COR-L47 (cell line): ENCODE data around the gene PCNA.
A peak's percentile ranks its signal among the peaks of the same experiment; 100 is the strongest.
"Not testable (repeated sequence)": the region's sequence is repeated elsewhere in the genome, so short reads cannot be mapped to it uniquely, and the experiment has no call there.

Experiments used
- DNase-seq: peaks from one replicate; lab custom pipeline; 2025; lab: John Stamatoyannopoulos, UW

PCNA gene

DNA sequence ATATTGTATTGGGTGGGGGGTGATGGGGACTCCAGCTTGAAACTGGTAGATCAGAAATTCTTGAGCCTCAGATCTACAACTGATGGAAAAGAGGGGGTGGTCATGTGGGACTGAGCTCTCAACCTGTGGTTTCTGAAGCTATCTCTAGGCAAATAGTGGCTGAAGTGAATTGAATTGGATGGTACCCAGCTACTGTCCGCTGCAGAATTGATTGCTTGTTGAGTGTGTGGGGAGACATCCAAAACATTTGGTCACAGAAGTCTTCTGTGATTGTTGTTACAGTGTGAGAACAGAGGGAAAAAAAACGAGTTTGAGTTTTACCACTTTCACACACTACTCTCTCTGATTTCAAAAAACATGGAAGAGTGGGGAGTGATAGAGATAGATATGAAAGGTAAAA, 21.9 kb upstream of the PCNA start:
- no peak for DNase-seq

DNA sequence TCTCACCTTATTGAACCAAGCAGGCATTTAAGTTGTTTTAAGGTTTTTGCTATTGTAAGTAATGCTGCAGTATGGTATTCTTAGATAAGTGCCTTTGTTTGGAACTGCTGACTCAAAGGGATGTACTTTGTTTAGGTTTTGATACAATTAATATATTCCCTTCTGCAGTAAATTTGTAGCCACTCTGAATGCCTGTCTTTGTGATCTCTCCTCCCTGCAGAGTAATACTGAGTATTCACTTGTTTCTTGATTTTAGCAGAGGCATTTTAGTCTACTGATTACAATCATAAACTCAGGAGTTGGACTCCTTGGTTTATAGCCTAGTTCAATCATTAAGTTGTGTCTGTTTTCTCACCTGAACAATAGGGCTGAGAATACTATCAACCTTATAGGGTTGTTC, 20.4 kb upstream of the PCNA start:
- DNase-seq: no peak

DNA sequence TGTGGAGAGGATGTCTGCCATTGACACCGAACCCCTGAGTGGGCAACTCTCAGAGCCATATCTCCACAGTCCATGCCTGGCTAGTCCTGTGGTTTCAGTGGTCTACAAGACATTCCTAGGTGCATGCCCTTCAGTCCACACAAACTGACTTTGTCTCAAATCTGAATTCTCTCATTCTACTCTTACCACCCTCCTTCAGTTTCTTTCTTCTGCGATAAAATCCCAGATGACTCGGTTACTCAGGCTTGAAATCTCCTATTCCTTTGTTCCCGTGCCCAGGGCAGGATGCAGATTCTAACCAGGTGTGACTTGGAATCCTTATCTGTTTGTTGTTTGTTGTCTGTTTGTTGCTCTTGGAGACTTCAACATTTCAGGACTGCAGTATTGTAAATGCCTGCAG, 16.3 kb upstream of the PCNA start:
- DNase-seq: no peak

DNA sequence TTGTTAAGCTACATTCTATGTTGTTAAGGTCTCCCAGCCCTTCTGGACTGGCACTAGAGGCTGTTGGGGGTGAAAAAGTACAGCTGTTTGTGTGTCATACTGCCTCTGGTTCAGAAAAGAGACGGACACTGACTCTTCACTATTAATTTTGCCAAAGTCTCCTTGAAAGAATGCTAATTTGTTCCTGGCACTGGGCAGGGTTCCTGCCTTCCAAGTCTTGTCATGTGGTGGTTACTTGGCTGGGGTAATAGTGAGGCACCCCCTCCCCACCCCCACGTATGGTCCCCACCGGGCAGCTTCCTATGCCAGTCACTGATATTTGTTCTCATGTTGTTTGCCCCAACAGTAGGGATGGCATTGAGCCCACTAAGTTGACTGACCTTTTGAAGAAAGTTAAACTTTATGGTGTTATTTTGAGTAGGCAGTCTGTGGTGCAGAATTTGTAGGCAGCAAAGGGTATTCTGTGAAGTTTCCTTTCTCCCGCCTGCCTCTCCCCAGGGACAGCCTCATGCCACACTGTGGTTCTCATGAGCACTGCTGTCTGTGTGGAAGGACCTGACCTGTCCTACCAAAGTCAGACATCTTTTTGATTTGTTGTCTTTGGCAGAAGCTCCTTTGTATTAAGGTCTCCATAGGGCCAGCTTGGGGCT, 15.7 kb upstream of the PCNA start:
- DNase-seq: no peak

DNA sequence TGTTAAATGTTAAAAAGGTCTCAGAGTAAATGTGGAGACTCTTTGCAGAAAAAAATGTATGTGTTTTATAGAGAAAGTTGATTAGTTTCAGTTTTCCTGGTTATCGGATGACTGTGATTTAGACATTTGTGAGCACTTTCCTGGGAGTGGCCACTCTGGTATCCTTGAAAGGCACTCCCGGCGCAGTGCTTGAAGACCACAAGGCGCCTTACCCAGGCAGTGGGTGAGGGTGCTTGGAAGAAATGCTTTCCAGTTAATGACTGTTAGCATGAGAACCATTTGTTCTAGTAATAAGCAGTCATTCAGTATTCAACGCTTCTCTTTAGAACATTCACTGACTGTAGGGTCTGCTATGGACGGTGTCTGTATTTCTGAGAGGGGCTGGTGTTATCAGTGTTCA, 14.2 kb upstream of the PCNA start:
- no peak for DNase-seq

DNA sequence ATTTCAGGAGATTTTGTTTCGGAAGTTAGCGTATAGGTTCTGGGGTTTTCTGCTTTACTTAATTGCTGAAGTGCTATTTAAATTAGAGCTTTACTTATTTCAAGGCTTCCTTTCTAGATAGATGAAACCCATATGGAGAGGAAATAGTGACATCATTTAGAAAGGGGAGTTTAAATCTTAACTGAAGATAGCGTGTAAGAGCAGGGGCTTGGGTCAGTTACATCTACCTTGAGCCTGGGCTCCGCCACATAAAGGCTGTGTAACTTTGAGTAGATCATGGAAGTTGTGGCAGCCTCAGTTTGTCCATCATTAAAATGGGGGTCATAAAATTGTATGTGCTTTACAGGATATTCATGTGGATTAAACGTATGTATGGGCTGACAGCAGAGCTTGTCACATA, 11.7 kb upstream of the PCNA start:
- no peak for DNase-seq

DNA sequence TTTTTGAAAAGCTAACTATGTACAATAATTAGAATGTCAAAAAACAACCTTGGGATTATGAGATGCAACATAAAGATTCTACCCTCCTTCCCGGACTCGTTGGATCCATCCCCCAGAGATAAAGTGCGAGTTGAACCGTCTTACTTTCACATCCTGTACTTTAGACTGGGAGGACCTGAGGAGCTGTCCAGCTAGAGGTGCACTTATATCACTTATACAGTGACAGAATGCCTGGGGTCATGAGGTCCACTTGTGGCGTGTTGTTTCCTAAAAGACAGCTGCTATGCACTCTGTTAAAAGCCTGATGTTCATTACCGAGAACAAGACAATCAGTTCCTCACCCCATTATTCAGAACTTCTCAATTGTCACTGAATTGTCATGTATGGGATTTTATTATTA, 9.1 kb upstream of the PCNA start:
- no peak for DNase-seq

DNA sequence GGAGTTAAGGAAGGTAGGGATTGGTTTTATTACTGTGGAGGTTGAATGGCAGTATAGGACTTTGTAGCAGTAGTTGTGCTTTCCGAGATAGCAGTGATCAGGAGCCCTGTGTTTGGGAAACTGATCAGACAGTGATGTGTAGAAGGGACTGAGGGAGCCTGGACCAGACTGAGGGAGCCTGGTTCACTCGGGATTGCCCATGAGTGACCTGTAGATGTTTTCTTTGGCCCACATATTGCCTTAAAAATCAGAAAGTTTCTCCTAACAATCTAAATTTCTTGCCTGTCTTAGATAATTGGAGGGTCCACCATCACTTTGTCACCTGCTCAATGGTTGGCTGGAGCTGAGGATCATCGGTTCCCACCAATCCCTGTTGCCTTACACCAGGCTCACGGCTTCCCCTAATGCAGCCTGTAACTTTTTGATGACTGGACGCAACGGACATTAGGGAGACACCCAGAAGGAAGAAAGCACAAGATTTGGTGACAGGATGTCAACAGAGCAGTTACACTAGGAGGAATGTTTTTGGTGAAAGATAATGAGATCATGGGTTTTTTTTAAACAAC, 8.2 kb upstream of the PCNA start:
- no peak for DNase-seq

DNA sequence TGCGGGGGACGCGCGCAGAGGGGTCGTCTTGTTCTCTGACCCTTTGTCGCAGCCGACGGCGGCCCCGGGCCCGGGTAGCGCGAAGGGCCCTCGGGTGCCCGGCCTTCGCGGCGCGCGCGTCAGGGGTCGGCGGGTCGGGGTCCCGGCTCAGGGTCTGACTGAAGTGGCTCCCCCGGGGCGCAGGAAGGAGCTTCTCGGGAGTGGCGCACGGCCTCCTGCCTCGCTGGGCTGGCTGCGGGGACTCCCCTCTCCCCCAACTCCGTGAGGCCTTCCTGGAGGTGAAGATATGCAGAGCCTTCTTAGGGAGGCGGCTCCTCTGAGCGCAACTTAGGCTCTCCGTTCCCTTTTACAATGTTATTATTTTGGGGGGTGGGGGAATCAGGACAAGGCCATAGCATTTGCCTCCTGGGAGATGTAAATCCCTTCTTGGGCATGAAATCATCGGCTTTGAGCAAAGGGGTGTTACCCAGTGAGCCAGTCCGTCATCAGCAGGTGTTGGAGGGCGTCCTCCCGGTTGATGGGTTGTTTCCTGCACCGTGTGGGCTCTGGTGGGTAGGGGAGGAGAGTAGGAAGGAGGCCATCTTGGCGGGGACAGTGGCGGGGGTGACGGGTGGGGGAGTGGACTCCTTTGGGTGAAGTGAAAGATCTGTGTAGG, 7.6 kb upstream of the PCNA start:
- peak; percentile 59 for DNase-seq

DNA sequence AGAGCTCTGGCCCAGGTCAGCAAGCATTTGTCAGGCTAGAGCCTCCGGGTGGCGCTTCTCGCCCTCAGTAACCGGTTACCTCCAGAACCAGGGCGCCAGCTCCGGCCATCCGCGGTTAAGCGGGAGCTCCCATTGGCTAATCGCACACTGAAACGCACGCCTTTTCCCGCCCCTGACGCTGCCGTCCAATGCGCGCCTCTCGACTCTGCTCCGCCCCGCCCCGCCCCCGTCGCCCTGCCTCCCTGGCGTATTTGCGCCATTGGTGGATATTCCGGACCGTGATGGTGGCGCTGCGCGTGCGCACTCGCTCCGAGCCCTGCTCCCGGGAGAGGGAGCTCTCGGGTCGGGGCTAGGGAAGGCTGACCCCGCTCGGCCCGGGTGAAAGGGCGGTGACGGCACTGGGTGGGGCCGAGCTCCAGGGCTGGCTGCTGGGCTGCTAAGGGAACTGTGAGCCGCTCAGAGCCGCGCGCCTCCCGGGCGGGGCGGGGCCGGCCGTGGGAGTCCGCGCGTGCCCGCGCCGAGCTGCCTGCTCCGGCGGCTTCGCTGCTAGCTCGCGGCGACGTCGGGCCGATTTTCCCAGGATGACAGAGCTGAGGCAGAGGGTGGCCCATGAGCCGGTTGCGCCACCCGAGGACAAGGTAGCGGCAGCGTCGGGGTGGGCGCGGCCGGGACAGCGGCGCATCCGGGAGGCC, 6.9 kb upstream of the PCNA start, which contains the start of gene CDS2:
TSS of gene CDS2 (plus strand) at position 497 of the 692 bp plus-strand sequence. CDS start at position 582, 85 bp downstream.
- DNase-seq: peak; percentile 99

DNA sequence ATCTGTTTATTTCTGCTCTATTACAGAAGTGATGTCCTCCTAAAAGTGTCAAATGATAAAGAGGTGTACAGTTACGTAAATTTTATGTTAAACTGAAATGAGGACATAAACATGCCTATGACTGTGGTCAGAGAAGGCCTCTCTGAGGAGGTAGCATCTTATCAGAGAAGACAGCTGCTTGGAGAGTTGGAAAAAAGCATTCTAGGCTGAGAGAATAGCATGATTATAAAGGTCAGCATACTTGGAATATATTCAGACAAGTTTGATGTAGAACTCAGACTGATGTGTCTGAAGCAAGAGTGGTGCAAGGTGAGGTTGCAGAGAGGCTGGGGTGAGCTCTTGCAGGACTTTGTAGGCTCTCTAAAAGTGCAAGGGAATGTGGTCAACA, 3.1 kb upstream of the PCNA start:
- DNase-seq: no peak

DNA sequence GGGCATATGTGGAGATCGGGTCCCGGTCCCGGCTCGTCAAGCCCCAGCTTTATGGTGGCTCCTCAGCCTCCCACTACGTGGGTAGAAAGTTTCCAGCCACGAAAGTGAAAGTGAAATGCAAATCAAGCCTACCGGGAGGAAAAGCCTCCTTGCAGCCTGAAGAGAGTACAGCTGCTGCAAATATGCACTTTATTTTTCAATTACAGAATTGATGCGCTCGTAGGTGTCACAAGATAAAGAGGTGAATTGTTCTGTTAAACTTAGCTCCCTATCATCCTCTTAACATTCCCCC, 373 bp upstream of the PCNA start:
- no peak for DNase-seq

DNA sequence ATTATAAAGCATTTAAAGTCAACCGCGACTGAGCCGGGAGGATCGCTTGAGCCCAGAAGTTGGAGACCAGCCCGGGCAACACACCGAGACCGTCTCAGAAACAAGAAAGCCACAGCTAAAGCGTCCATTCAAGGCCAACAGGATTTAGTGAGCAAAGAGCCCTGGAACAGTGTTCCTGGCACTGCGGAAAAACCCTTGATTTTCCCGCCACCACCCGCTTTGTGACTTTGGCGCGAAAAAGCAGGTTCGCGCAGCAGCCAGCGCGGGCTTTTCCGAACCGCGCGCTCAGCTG, 669 bp downstream of the PCNA start:
- DNase-seq: no peak

DNA sequence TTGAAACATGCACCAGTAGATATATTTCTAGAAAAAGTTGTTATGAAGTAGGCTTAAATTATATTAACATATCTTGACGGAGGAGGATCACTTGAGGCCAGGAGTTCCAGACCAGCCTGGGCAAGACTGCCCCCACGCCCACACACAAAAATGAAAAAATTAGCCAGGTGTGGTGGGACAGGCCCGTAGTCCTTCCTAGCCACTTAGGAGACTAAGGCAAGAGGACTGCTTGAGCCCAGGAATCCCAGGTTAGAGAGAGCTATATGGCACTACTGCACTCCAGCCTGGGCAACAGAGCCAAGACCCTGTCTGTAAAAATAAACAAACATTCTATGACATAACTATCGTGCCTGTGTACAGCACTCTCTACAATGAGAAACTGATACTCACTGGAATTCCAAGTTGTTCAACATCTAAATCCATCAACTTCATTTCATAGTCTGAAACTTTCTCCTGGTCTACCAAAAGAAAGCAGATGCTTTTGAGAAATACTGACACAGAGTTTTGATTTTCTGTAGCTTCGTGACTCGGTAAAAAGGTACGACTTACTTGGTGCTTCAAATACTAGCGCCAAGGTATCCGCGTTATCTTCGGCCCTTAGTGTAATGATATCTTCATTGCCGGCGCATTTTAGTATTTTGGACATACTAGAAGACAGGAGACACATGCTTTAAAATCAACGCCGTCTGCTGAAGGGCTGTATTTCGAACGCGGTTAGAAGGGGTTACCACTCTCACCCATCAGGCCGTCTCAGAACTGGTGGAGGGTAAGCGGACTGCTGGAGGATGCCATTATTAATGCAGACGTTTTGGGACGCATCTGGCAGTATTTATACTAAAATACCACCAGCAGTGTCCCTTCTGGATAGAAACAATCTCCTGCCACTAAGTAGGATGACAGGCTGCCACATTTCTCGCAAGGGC, 1.3 kb downstream of the PCNA start:
- DNase-seq: no peak

DNA sequence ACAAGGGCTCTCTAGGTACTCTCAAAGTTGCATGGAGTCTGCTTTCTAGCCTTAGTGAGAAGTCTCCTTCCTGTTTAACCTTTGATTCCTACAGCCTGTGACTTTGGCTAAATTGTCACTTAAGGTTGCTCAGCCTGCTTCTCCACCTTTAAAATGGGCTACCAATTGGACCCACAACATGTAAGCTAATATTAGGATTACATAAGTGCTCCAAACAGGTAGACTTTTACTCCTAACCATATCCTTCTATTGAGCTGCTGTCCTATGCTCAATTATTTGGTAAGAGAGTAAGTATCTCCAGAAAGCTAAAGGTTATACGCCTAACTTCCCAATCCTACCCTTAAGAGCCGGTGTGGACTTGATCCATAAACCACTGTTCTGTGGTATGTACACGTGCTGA, 2.9 kb downstream of the PCNA start:
- DNase-seq: no peak

DNA sequence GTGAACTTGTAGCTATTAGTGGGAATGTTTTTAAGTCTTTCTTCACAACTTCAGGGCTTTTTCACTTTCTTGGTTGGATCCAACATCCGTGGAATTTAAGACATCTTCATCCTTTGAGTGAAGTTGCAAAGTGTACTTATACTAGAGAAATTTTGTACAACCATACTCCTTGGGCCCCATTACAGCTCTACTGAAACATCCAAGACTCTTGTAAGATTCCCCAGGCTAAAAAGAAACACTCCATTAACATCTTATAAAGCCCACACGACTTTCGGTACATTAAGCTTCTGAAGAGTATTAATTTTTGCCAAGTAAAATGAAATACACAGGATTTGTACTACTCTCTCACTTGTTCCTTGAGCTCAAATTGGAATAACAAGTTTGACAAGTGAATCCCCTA, 5.4 kb downstream of the PCNA start:
- DNase-seq: no peak

DNA sequence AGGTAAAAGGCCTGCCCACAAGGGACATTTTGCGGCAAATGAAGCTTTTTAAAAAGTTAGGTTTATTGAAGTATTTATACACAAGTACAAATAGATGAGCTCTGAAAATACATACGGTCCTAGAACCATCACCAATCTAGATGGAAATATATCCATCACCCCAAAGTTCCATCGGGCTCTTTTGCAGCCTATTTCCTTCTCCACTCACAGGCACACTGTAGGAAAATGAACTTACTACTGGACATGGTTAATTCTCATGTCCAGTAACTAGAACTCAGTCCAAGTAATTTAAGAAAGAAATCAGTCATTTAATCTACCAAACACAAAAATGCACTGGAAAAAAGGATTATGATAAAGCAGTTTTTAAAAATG, 6.2 kb downstream of the PCNA start:
- no peak for DNase-seq

DNA sequence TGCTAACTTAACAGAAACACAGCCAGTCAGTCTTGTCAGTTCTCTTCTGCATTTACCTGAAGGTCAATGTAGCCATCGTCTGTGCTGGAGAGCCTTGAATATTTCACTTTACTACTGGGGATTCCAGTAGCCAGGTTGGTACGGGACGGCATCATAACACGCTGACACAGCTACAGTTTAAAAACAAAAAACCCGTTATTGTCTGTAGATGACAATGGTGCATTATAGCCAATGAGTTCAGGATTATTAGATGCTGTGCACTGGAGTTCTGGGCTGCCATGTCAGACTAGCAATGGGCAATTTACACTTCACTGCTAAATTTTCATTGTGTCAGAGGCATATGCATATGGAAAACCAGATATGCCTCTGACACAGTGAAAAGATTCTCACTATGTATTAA, 10.5 kb downstream of the PCNA start:
- no peak for DNase-seq

DNA sequence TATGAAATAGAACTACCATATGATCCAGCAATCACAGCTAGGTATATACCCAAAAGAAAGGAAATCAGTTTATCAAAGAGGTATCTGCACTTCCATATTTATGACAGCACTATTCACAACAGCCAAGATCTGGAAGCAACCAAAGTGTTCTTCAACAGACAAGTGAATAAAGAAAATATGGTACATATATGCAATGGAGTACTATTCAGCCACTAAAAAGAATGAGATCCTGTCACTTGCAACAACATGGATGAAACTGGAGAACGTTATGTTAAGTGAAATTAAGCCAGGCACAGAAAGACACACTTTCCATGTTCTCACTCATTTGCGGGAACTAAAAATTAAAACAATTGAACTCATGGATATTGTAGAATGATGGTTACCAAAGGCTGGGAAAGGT, 15.3 kb downstream of the PCNA start:
- no peak for DNase-seq

DNA sequence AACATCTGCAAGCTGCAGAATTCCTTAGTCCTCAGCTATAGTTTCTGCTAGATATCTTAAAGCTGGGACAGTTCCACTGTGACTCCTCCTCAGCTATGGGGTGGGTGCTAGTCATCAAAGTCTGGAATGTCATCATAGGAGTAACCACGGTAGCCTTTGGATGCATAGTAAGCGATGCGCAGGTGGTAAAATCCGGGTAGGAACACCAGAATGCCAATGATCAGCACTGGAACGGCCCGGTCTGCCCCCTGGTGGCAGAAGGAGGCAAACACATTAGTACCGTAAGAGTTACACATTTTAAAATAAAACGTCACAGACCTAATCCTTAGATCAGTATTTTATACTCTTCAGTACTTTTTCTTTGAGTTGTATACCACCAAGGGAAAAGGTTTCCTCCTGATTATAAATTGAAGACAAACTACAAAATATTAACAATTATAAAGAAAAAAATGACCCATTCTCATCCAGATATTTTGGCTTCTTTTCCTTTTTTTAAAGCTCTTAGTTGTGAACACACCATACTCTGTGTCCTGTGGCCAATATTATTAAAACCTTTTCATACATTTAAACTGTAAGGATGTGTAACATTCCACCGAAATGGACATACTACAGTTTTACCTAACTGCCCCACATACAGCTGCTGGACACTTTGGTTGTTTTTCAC, 18.9 kb downstream of the PCNA start:
- DNase-seq: peak; percentile 32

DNA sequence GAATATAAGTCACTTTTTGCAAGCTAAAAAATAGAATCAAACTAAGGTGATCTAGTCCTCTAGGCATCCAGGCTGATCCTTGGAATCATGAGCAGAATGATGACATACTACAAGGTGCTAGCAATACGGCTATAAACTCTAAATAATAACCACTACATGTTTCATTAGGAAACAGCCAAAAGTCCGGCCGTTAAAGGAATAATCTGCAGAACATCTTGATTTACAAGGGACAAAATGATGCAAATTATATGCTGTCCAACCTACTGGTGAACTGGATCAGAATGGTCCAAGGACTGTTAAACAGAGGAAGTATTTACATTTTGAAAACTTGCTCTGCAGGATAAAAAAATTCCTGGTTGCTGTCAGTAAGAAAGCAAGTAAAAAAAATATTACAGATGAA, 19.8 kb downstream of the PCNA start:
- DNase-seq: not testable (repeated sequence)

DNA sequence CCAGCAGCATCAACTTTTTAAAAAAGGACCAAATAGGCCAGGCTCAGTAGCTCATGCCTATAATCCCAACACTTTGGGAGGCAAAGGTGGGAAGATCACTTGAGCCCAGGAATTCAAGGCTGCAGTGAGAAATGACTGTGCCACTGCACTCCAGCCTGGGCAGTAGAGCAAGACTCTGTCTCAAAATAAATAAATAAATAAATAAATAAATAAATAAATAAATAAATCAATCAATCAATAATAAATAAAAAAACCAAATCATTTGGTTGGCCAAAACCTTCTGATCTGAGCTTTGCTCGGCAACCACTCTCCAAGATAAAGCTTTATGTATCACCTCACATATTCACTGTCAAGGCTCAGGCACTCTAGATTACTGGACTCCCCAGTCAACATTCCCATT, 20.7 kb downstream of the PCNA start:
- not testable (repeated sequence) for DNase-seq
